Transverse colon (tissue), 4 donors: Measurements from ENCODE around the gene ATP8A1. TPM values are rescaled to one million over a fixed set of nuclear protein-coding genes. Genes with fewer than 3 reads are reported as not detected.

ENCODE experiments used
- DNase-seq: peaks from one replicate; pipeline ENCODE4 v3.0.0-alpha.2; 2019
- H3K27ac ChIP-seq, 4 donors: fragments of 200-600 bp; sonication (generic); 2 replicates each; pipeline ENCODE4 v1.5.1; 2016 to 2018; ENCODE audit warnings: inconsistent platforms in 4 of 4
- H3K27me3 ChIP-seq: fragments of 200-600 bp; sonication (generic); 2 replicates; pipeline ENCODE4 v1.5.1; 2017; ENCODE audit warnings: inconsistent platforms
- H3K36me3 ChIP-seq, 4 donors: fragments of 200-600 bp; sonication (generic); 2 replicates each; pipeline ENCODE4 v1.5.1; 2017 to 2019; ENCODE audit warnings: inconsistent platforms in 4 of 4
- H3K4me1 ChIP-seq, 4 donors: fragments of 200-600 bp; sonication (generic); 2 replicates each; pipeline ENCODE4 v1.5.1; 2017 to 2020; ENCODE audit warnings: inconsistent platforms in 4 of 4
- H3K4me3 ChIP-seq, 4 donors: fragments of 200-600 bp; sonication (generic); 1 replicate in 1 of 4; 2 replicates in 3 of 4; pipeline versions ENCODE4 v1.5.1 to v1.6.1; 2017 to 2019; ENCODE audit warnings: inconsistent platforms in 4 of 4
- H3K9me3 ChIP-seq, 2 donors: fragments of 200-600 bp; sonication (generic); 2 replicates each; pipeline ENCODE4 v1.5.1; 2017 to 2019; ENCODE audit warnings: inconsistent platforms in 2 of 2
- CTCF ChIP-seq, 5 experiments: fragments of 200-600 bp in 3 of 5; fragments of 450-650 bp in 2 of 5; sonication (generic) in 3 of 5; IDR thresholded peaks; 1 replicate in 2 of 5; 2 replicates in 3 of 5; pipeline ENCODE4 v1.5.1; 2016 to 2017; ENCODE audit warnings: antibody characterized with exemption in 5 of 5, inconsistent platforms in 3 of 5, mild to moderate bottlenecking in 2 of 5, moderate library complexity in 1 of 5
- EP300 ChIP-seq: sonication (generic); formaldehyde crosslinking; IDR thresholded peaks from one replicate; pipeline ENCODE4 v1.6.1; 2017; ENCODE audit warnings: antibody characterized with exemption, low read depth
- POLR2A ChIP-seq: fragments of 450-650 bp; IDR thresholded peaks from one replicate; pipeline ENCODE4 v1.6.1; 2016; ENCODE audit warnings: antibody characterized with exemption, mild to moderate bottlenecking, moderate library complexity
- POLR2AphosphoS5 ChIP-seq, 3 donors: sonication (generic); formaldehyde crosslinking; IDR thresholded peaks; one replicate each; pipeline ENCODE4 v1.6.1; 2016; ENCODE audit warnings: antibody characterized with exemption in 3 of 3
- WGBS, 2 donors: methylation state at CpG; one replicate each; pipeline ENCODE4 v1.1.5; 2018; ENCODE audit warnings: low coverage in 1 of 2; 5-methylcytosine and 5-hydroxymethylcytosine counted together
- in situ Hi-C, 4 donors: fragments of 200-750 bp; cut with MboI; loops; one replicate each; pipeline versions ENCODE4 v1.15.0 to v1.15.1; 2017; ENCODE audit warnings: low sequenced_read_pairs in 3 of 4, low pct_ligation_motif_present in 1 of 4, low pct_unique_long_range_greater_than_20kb in 1 of 4
- intact Hi-C: fragments of 100-400 bp; cut with DNase I; formaldehyde crosslinking; loops from one replicate; pipeline ENCODE4 v1.15.1; 2023; ENCODE audit warnings: low total_unique reads
- total RNA-seq, 4 donors: library from RNA; depleted of rRNA; stranded (reverse); fragments of >200 nt; gene quantifications; one replicate each; pipeline ENCODE4 v1.1.0, GENCODE V29; 2016

The ATP8A1 gene
- total RNA-seq, 4 donors from 2014 or later = 72.2 to 255 (median 166) TPM

GRCh38 chr4:42541647-42542046 lies 115.3 kb downstream of the ATP8A1 start:
- Histone ChIP-seq H3K4me3 (no peak overlapping the region), H3K4me1 (peaks cover 0 to 5% (median 0%) of the 10 kb centered on the region in 4 donors), H3K27me3 (no peaks in the 10 kb centered on the region), H3K9me3 (no peaks in the 10 kb centered on the region), H3K36me3 (peaks cover 0 to 9% (median 0%) of the 10 kb centered on the region in 4 donors), H3K27ac (no peak overlapping the region)
- in situ Hi-C loops = no loop called here
- intact Hi-C loops = no loop called here
- peak; percentile 23 for DNase-seq
- WGBS, 2 donors = 43 to 63% methylated on average over 1 of the region's 1 CpG
- TF ChIP-seq EP300 (no peak), CTCF (IDR thresholded peaks at IDR 0.05) (no peak), POLR2A (no peak), POLR2AphosphoS5 (IDR thresholded peaks at IDR 0.05) (no peak)

GRCh38 chr4:42533042-42533441 lies 123.9 kb downstream of the ATP8A1 start:
- in situ Hi-C loops = no loop called here

GRCh38 chr4:42531341-42532030 lies 125.4 kb downstream of the ATP8A1 start:
- TF ChIP-seq POLR2A (no peak), POLR2AphosphoS5 (IDR thresholded peaks at IDR 0.05) (no peak)
- peaks cover 0 to 7% (median 0%) of the 10 kb centered on the region in 4 donors for H3K4me1 ChIP-seq
- H3K27ac ChIP-seq = no peak overlapping the region
- in situ Hi-C loops (no loop called here), intact Hi-C loops (no loop called here)
- no peaks in the 10 kb centered on the region for H3K27me3 ChIP-seq
- H3K4me3 ChIP-seq = no peak overlapping the region
- 80 to 84% methylated on average over 4 of the region's 4 CpGs for WGBS, 2 donors
- no peaks in the 10 kb centered on the region for H3K36me3 ChIP-seq
- no peak for DNase-seq
- no peaks in the 10 kb centered on the region for H3K9me3 ChIP-seq

More at GRCh38 chr4:42533042-42533441, 123.9 kb downstream of the ATP8A1 start:
- intact Hi-C loops = no loop called here
- Histone ChIP-seq H3K9me3 (no peaks in the 10 kb centered on the region), H3K4me1 (peaks cover 0 to 7% (median 0%) of the 10 kb centered on the region in 4 donors), H3K27ac (no peak overlapping the region), H3K27me3 (no peaks in the 10 kb centered on the region), H3K4me3 (no peak overlapping the region), H3K36me3 (no peaks in the 10 kb centered on the region)
- TF ChIP-seq POLR2A (no peak), EP300 (no peak), CTCF (IDR thresholded peaks at IDR 0.05) (no peak), POLR2AphosphoS5 (IDR thresholded peaks at IDR 0.05) (no peak)
- 98% methylated on average over 3 of the region's 3 CpGs; no CpG with 5 or more reads in 1 of the 2 donors for WGBS, 2 donors
- DNase-seq = no peak

- TF ChIP-seq POLR2A (no peak), POLR2AphosphoS5 (IDR thresholded peaks at IDR 0.05) (no peak), CTCF (IDR thresholded peaks at IDR 0.05) (no peak), EP300 (no peak)
- no peaks in the 10 kb centered on the region for H3K9me3 ChIP-seq
- intact Hi-C loops (no loop called here), in situ Hi-C loops (loop anchor here in 2 of 4 donors (25.0 kb wide), 1 partner anchor 236 kb away; no protein-coding TSS in a partner anchor)
- H3K27ac ChIP-seq = no peak overlapping the region
- WGBS, 2 donors = 69 to 76% methylated on average over 3 of the region's 3 CpGs
- no peaks in the 10 kb centered on the region for H3K27me3 ChIP-seq
- no peak for DNase-seq
- no peaks in the 10 kb centered on the region for H3K36me3 ChIP-seq
- H3K4me1 ChIP-seq = no peaks in the 10 kb centered on the region
- H3K4me3 ChIP-seq = no peak overlapping the region
Measured at GRCh38 chr4:42523066-42523718, 133.7 kb downstream of the ATP8A1 start.
